GM19025 (cell line): ENCODE data around the gene DAZAP1.

Experiments
- ATAC-seq: cut with Tn5 transposase; IDR thresholded peaks from one replicate; pipeline ENCODE4 v1.9.1; 2021; ENCODE audit warnings: mild to moderate bottlenecking, low read depth, moderate library complexity; ENCODE audit not compliant: unreplicated experiment

The DAZAP1 gene

DNA sequence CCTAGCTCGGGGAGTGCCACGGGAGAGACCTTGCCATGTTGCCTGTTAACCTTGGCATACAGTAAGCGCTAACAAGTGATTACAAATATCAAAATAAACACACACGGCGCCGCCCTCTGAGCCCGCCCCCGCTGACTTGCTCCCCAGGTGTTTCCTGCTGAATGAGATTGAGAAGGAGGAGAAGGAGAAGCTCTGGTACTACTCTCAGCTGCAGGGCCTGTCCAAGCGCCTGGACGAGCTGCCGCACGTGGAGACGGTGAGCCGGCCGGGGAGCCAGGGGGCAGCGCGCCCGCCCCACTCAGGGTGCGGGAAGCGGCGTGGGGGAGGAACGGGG, 47.6 kb downstream of the DAZAP1 start:
- ATAC-seq: no peak

DNA sequence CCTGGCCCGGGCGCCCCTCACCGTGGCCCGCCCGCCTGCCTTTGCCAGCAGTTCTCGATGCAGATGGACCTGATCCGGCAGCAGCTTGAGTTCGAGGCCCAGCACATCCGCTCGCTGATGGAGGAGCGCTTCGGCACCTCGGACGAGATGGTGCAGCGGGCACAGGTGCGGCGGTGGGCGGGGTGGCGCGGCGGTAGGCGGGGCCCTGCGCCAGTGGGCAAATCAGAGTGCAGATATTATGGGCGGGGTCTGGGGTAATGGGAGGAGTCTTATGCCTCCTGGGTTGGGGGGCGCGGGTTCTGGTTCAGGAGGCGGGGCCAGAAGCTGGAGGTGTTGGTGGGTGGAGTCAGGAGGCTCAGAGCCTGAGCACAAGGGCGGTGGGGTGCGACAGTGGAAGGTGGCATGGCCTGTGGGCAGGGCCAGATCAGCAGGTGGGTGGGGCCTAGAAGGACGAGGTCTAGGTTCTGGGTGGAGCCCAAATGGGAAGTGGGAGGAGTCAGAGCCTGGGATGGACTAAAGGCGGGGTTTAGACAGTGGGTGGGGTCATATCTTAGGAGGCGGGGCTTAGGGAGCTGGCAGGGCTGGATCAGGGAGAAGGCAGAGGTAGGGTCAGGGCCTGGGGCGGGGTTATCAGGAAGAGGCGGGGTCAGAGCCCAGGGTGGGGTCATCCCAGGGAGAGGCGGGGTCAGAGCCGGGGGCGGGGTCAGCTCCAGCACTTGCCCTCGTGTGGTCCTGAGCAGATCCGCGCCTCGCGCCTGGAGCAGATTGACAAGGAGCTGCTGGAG, 48.1 kb downstream of the DAZAP1 start:
- no peak for ATAC-seq

DNA sequence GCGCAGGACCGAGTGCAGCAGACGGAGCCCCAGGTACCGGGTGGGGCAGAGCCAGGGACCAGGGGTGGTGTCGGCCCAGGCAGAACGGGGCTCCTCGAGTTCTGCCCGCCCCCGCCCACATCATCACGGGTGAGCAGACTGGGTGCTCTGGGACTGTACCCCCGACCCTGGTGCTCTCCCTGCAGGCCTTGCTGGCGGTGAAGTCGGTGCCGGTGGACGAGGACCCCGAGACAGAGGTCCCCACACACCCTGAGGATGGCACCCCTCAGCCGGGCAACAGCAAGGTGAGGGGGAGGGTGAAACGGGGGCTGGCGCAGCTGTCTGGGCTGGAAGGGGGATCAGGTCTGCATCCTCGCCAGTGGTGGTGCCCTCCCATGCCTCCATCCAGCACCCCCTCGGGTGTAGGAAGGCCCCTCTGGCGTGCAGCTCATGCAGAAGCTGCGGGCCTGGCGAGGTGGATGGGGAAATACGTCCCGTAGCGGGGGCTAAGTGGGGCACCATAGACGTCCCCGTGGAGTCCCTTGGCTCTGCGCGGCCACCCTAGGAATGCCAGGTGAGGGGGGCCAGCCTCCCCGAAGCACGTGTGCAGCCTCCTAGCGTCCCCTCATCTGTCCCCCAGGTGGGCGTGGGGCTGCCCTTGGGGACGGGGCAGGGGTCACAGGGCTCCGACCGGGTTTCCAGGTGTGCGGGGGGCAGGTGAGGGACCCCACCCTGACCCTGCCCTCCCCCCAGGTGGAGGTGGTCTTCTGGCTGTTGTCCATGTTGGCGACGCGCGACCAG, 48.9 kb downstream of the DAZAP1 start:
- ATAC-seq: no peak

DNA sequence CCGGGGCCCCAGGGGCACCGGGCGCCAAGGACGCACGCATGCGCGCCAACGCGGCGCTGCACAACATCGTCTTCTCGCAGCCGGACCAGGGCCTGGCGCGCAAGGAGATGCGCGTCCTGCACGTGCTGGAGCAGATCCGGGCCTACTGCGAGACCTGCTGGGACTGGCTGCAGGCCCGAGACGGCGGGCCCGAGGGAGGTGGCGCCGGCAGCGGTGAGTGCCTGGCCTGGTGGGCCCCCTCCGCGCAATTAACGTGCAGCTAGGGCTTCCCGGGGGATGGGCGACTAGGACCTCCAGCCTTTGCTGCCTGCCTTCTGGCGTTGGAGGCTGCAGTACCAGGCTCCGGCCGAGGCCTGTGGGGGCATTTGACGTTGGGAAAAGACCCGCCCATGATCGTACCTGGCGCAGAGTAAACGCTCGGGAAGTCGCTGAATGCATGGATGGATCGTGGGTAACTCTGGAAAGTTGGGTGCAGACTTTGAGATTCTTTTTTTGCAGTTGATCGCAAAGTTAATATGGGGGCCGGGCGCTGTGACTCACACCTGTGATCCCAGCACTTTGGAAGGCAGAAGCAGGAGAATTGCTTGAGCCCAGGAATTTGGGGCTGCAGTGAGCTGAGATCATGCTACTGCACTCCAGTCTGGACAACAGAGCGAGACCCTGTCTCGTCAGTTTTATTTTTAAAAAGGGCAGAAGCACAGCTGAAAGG, 49.8 kb downstream of the DAZAP1 start:
- ATAC-seq: no peak

DNA sequence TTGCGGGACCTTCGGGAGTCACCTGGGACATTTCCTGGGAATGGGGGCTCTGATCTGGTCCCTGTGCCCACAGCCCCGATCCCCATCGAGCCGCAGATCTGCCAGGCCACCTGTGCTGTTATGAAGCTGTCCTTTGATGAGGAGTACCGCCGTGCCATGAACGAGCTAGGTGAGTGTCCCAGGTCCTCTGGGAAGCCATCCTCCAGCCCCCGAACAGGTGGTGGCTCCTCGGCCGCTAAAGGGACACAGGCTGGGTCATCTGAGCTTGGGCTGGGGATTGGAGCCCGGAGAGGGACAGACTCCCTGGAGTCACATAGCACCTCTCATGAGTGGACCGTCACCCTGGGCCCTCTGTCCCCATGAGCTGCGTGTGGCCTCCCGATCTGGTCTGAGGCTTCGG, 50.5 kb downstream of the DAZAP1 start:
- ATAC-seq: no peak

DNA sequence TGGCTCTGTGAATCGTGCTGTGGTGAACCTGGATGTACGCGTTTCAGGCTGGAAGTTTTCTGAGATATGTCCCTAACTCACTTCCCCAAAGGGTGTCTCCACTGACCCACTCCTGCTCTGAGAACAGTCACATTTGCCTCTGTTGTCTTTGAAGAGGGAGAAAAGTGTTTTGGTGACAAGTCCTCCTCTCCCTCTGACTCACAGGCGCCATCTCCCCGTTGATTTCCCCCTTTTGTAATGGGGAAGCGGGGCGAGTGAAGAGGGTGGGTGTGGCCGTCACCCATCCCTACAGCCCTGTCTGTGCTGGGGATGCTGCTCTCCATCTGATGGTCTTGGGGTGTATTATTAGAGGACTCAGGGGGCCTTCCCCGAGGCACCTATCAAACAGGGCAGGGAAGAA, 52.1 kb downstream of the DAZAP1 start:
- no peak for ATAC-seq

DNA sequence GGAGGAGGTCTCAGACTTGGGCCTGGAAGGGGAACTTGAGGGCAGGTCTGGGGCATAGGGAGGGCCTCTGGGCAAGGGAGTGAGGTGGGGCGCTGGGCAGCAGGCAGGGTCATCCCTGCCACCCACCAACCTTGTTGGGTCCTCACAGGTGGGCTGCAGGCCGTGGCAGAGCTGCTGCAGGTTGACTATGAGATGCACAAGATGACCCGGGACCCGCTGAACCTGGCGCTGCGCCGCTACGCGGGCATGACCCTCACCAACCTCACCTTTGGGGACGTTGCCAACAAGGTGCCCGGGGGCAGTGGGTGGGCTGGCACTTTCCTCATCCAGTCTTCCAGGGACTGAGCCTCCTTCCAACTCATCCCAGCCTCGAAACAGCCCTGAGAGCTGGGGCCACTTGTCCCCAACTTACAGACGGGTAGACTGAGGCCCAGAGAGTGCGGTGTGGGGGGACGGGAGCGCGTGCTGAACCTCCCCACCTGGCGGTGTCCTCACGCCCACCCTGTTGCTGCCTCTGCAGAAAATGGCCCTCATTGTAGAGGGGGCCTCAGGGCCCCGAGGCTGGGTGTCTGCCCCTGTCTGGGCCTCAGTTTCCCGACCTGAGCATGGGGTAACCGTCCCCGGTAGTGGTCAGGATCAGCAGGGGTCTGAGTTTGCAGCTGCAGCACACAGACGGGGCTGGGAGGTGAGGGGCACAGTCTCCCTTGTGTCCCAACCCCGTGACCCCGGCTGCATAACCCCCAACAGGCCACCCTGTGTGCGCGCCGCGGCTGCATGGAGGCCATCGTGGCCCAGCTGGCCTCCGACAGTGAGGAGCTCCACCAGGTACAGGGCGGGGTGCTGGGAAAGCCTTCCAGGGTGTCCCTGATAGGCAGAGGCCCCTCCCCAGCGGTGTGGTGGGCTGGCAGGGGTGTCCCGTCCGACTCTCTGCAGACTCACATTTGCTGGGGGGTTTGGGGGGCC, 52.9 kb downstream of the DAZAP1 start:
- no peak for ATAC-seq

DNA sequence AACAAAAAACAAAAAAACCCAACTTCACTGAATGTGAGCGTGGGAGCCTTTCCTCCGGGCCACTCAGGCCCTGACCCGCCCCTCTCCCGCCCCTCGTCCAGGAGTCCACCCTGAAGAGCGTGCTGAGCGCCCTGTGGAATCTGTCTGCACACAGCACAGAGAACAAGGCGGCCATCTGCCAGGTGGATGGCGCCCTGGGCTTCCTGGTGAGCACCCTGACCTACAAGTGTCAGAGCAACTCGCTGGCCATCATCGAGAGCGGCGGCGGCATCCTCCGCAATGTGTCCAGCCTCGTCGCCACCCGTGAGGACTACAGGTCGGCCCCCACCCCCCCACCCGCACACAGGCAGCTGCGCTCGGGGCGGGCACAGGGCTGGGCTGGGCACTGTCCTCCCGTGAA, 54.5 kb downstream of the DAZAP1 start:
- ATAC-seq: no peak

DNA sequence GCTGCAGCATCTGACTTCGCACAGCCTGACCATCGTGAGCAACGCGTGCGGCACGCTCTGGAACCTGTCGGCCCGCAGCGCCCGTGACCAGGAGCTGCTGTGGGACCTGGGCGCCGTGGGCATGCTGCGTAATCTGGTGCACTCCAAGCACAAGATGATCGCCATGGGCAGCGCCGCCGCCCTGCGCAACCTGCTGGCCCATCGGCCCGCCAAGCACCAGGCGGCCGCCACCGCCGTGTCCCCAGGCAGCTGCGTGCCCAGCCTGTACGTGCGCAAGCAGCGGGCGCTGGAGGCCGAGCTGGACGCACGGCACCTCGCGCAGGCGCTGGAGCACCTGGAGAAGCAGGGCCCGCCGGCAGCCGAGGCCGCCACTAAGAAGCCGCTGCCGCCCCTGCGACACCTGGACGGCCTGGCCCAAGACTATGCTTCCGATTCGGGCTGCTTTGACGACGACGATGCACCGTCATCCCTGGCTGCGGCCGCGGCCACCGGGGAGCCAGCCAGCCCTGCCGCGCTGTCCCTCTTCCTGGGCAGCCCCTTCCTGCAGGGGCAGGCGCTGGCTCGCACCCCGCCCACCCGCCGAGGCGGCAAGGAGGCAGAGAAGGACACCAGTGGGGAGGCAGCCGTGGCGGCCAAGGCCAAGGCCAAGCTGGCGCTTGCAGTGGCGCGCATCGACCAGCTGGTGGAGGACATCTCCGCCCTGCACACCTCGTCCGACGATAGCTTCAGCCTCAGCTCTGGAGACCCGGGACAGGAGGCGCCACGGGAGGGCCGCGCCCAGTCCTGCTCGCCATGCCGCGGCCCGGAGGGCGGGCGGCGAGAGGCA, 58.0 kb downstream of the DAZAP1 start:
- ATAC-seq: no peak

DNA sequence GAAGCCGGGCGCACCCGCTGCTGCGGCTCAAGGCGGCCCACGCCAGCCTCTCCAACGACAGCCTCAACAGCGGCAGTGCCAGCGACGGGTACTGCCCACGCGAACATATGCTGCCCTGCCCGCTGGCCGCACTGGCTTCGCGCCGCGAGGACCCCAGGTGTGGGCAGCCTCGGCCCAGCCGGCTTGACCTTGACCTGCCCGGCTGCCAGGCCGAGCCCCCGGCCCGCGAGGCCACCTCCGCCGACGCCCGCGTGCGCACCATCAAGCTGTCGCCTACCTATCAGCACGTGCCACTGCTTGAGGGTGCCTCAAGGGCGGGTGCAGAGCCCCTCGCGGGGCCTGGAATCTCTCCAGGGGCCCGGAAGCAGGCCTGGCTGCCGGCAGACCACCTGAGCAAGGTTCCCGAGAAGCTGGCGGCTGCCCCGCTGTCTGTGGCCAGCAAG, 58.7 kb downstream of the DAZAP1 start:
- ATAC-seq: no peak

DNA sequence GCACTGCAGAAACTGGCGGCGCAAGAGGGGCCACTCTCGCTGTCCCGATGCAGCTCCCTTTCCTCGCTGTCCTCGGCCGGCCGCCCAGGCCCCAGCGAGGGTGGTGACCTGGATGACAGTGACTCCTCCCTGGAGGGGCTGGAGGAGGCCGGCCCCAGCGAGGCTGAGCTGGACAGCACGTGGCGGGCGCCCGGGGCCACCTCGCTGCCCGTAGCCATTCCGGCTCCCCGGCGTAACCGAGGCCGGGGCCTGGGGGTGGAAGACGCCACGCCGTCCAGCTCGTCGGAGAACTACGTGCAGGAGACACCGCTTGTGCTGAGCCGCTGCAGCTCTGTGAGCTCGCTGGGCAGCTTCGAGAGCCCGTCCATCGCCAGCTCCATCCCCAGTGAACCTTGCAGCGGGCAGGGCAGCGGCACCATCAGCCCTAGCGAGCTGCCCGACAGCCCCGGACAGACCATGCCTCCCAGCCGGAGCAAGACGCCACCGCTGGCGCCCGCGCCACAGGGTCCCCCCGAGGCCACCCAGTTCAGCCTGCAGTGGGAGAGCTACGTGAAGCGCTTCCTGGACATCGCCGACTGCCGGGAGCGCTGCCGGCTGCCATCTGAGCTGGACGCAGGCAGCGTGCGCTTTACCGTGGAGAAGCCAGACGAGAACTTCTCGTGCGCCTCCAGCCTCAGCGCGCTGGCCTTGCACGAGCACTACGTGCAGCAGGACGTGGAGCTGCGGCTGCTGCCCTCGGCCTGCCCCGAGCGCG, 59.3 kb downstream of the DAZAP1 start:
- no peak for ATAC-seq

DNA sequence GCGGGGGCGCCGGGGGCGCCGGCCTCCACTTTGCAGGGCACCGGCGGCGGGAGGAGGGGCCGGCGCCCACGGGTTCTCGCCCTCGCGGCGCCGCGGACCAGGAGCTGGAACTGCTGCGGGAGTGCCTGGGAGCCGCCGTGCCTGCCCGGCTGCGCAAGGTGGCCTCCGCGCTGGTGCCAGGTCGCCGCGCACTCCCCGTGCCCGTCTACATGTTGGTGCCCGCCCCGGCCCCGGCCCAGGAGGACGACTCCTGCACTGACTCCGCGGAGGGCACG, 59.8 kb downstream of the DAZAP1 start:
- ATAC-seq: no peak

DNA sequence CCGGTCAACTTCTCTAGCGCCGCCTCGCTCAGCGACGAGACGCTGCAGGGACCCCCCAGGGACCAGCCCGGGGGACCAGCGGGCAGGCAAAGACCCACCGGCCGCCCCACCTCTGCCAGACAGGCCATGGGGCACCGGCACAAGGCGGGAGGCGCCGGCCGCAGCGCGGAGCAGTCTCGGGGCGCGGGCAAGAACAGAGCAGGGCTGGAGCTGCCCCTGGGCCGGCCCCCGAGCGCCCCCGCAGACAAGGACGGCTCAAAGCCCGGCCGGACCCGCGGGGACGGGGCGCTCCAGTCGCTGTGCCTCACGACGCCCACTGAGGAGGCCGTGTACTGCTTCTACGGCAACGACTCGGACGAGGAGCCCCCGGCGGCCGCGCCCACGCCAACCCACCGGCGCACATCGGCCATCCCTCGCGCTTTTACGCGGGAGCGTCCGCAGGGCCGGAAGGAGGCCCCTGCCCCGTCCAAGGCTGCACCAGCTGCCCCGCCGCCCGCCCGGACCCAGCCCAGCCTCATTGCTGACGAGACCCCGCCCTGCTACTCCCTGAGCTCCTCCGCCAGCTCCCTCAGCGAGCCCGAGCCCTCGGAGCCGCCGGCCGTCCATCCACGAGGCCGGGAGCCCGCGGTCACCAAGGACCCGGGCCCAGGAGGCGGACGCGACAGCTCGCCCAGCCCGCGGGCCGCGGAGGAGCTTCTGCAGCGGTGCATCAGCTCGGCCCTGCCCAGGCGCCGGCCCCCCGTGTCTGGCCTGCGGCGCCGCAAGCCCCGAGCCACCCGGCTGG, 60.3 kb downstream of the DAZAP1 start:
- ATAC-seq: no peak

DNA sequence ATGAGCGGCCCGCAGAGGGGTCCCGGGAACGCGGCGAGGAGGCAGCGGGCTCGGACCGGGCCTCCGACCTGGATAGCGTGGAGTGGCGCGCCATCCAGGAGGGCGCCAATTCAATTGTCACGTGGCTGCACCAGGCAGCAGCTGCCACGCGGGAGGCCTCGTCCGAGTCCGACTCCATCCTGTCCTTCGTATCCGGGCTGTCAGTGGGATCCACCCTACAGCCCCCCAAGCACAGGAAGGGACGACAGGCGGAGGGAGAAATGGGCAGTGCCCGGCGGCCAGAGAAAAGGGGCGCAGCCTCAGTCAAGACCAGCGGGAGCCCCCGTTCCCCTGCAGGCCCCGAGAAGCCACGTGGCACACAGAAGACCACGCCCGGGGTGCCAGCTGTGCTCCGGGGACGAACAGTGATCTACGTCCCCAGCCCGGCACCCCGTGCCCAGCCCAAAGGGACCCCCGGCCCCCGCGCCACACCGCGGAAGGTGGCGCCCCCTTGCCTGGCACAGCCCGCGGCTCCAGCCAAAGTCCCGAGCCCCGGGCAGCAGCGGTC, 61.0 kb downstream of the DAZAP1 start:
- ATAC-seq: no peak

DNA sequence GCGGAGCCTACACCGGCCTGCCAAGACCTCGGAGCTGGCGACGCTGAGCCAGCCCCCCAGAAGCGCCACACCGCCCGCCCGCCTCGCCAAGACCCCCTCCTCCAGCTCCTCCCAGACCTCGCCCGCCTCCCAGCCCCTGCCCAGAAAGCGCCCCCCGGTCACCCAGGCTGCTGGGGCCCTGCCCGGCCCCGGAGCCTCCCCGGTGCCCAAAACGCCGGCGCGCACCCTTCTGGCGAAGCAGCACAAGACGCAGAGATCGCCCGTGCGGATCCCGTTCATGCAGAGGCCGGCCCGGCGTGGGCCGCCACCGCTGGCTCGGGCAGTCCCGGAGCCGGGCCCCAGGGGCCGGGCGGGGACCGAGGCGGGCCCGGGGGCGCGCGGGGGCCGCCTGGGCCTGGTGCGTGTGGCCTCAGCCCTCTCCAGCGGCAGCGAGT, 61.5 kb downstream of the DAZAP1 start:
- no peak for ATAC-seq

DNA sequence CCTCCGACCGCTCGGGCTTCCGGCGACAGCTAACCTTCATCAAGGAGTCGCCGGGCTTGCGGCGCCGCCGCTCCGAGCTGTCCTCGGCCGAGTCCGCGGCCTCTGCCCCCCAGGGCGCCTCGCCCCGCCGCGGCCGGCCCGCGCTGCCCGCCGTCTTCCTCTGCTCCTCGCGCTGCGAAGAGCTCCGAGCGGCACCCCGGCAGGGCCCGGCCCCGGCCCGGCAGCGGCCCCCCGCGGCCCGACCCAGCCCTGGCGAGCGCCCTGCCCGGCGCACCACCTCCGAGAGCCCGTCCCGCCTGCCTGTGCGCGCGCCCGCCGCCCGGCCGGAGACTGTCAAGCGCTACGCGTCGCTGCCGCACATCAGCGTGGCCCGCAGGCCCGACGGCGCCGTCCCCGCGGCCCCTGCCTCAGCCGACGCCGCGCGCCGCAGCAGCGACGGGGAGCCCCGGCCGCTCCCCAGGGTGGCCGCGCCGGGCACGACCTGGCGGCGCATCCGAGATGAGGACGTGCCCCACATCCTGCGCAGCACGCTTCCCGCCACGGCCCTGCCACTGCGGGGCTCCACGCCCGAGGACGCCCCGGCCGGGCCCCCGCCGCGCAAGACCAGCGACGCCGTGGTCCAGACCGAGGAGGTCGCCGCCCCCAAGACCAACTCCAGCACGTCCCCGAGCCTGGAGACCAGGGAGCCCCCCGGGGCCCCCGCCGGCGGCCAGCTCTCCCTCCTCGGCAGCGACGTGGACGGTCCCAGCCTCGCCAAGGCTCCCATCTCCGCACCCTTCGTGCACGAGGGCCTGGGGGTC, 62.1 kb downstream of the DAZAP1 start:
- no peak for ATAC-seq

DNA sequence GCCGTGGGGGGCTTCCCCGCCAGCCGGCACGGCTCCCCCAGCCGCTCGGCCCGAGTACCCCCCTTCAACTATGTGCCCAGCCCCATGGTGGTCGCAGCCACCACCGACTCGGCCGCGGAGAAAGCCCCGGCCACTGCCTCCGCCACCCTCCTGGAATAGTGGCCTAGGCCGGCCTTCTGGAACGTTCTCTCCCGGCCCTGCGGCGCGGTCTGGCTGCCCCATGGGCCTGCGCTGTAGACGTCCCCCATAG, 62.6 kb downstream of the DAZAP1 start:
- ATAC-seq: no peak
